Measurements from ENCODE around the gene MLNR. TPM values are rescaled to one million over a fixed set of nuclear protein-coding genes. Genes with fewer than 3 reads are reported as not detected.

Gene MLNR, protein sequence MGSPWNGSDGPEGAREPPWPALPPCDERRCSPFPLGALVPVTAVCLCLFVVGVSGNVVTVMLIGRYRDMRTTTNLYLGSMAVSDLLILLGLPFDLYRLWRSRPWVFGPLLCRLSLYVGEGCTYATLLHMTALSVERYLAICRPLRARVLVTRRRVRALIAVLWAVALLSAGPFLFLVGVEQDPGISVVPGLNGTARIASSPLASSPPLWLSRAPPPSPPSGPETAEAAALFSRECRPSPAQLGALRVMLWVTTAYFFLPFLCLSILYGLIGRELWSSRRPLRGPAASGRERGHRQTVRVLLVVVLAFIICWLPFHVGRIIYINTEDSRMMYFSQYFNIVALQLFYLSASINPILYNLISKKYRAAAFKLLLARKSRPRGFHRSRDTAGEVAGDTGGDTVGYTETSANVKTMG
- total RNA-seq: 0.18 TPM in 1 of 3 replicates, not detected in the others

DNA sequence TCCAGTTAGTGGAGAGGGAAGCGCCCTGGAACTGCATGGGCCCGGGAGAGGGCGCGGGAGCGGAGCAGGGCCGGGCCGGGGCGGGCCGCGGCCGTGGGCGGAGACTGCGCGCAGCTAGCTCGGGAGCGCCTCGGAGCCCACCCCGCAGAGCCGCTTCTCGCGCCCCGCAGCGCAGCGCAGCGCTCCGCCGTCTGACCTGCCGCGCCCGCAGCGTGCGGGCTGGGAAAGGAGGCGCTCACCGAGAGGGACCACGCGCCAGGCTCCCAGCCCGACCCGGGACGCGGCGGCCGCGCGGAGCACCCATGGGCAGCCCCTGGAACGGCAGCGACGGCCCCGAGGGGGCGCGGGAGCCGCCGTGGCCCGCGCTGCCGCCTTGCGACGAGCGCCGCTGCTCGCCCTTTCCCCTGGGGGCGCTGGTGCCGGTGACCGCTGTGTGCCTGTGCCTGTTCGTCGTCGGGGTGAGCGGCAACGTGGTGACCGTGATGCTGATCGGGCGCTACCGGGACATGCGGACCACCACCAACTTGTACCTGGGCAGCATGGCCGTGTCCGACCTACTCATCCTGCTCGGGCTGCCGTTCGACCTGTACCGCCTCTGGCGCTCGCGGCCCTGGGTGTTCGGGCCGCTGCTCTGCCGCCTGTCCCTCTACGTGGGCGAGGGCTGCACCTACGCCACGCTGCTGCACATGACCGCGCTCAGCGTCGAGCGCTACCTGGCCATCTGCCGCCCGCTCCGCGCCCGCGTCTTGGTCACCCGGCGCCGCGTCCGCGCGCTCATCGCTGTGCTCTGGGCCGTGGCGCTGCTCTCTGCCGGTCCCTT, at the start of gene MLNR:
TSS of gene MLNR (plus strand) at position 303 of the 820 bp plus-strand sequence. CDS start at position 303, 0 bp downstream.
- peaks cover 14% of the 10 kb centered on the region for H3K4me1 Mint-ChIP-seq
- no peak within 1 kb of the TSS for H3K27ac Mint-ChIP-seq
- TF ChIP-seq, protein P1, sequence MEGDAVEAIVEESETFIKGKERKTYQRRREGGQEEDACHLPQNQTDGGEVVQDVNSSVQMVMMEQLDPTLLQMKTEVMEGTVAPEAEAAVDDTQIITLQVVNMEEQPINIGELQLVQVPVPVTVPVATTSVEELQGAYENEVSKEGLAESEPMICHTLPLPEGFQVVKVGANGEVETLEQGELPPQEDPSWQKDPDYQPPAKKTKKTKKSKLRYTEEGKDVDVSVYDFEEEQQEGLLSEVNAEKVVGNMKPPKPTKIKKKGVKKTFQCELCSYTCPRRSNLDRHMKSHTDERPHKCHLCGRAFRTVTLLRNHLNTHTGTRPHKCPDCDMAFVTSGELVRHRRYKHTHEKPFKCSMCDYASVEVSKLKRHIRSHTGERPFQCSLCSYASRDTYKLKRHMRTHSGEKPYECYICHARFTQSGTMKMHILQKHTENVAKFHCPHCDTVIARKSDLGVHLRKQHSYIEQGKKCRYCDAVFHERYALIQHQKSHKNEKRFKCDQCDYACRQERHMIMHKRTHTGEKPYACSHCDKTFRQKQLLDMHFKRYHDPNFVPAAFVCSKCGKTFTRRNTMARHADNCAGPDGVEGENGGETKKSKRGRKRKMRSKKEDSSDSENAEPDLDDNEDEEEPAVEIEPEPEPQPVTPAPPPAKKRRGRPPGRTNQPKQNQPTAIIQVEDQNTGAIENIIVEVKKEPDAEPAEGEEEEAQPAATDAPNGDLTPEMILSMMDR (IDR thresholded peaks at IDR 0.05; ENCODE audit: unreplicated experiment): no peak
- peaks cover 91% of the 10 kb centered on the region for H3K27me3 Mint-ChIP-seq (ENCODE audit: low read depth)
- peak within 1 kb of the TSS; percentile 58 for H3K4me3 Mint-ChIP-seq
- peak in 1 of 2 experiments; percentile 56 for DNase-seq (ENCODE audit: low spot score in 2 of 2, unreplicated experiment in 2 of 2)
- no peaks in the 10 kb centered on the region for H3K36me3 Mint-ChIP-seq
- no peaks in the 10 kb centered on the region for H3K9me3 Mint-ChIP-seq

DNA sequence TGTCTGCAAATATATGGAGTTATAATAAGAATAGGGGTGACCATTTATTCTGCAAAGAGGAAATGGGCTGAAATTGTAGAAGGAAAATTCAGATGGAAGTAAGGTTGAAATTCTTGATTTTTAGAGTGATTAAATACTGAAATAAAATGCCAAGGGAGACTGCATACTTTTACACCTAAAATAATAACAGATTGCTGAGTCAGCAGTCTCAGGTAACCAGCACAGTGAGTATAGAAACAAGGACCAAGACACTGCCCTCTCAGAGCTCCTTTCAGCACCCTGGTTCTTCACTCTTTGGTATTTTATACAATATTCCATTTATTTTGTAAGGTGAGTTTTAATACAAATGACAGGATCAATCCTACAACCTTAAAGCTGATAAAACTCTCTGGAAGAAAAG, 48.8 kb upstream of the MLNR start:
- TF ChIP-seq, protein P1 (IDR thresholded peaks at IDR 0.05; ENCODE audit: unreplicated experiment): no peak
- peaks cover 32% of the 10 kb centered on the region for H3K36me3 Mint-ChIP-seq
- H3K9me3 Mint-ChIP-seq: no peaks in the 10 kb centered on the region
- no peak overlapping the region for H3K4me3 Mint-ChIP-seq
- H3K4me1 Mint-ChIP-seq: no peaks in the 10 kb centered on the region
- no peak overlapping the region for H3K27ac Mint-ChIP-seq
- DNase-seq (ENCODE audit: low spot score in 2 of 2, unreplicated experiment in 2 of 2): no peak
- H3K27me3 Mint-ChIP-seq (ENCODE audit: low read depth): no peaks in the 10 kb centered on the region

DNA sequence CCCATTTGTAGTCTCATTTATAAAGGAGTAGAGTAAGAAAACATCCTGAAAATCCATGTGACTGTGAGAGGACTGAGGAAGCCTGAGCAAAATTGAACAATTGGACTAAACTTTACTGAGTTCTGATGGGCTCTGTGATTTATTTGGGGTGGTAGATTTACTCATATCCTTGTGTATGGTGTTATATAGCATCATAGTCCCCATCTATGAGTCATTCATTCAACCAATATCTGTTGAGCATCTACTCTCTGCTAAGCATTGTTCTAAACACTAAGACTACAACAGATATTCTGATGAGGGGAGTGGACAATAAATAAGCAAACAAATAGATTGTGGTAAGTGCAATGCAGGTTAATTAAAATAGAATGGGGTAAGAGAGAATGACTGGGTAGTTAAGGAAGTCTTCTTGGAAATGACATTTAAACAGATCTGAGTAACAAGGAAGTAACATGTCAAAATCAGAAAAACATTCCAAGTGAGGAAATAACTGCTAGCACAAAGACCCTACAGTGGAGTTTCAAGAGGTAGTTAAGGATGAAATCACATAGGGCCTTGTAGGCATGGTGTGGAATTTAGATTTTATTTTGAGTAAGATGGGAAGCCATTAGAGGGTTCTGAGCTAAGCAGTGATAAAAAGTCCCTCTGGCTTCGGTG, 36.3 kb upstream of the MLNR start:
- Mint-ChIP-seq H3K27ac (no peak overlapping the region), H3K4me1 (no peaks in the 10 kb centered on the region), H3K27me3 (ENCODE audit: low read depth) (no peaks in the 10 kb centered on the region), H3K4me3 (no peak overlapping the region), H3K36me3 (peaks cover 47% of the 10 kb centered on the region), H3K9me3 (no peaks in the 10 kb centered on the region)
- TF ChIP-seq, protein P1 (IDR thresholded peaks at IDR 0.05; ENCODE audit: unreplicated experiment): no peak
- no peak for DNase-seq (ENCODE audit: low spot score in 2 of 2, unreplicated experiment in 2 of 2)

DNA sequence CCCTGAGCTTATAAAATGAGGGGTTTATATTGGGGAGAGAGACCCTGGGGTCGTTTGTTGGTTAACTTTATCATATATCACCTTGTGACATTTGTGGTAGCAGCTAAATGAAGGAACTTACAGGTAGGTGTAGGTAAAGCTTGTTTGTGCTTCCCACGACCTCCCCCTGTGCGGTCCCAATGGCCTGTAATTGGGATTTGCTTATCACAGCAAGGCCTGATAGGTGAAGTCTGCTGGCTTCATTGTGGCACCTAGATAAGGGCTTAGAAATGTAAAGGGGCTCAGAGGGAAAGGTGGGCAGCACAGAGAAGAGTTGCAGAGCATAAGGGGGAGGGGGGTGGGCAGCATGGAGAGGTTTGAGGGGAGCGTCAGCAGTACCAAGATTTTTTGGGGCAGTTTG, 35.5 kb upstream of the MLNR start:
- no peaks in the 10 kb centered on the region for H3K27me3 Mint-ChIP-seq (ENCODE audit: low read depth)
- peaks cover 43% of the 10 kb centered on the region for H3K36me3 Mint-ChIP-seq
- DNase-seq (ENCODE audit: low spot score in 2 of 2, unreplicated experiment in 2 of 2): no peak

DNA sequence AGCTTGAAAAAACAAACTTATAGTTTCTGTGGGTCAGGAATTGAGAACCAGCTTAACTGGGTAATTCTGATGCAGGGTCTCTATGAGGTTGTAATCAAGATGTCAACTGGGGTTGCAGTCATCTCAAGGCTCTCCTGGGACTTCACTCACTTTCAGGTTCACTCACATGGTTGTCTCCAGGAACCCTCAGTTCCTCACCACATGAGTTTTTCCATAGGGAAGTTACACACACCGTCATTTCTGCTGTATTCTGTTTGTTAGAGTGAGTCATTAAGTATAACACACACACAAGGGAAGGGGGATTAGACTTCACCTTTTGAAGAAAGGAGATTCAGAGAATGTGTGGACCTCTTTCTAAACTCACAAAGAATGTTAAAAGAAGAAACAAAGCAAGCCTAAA, 34.9 kb upstream of the MLNR start:
- Mint-ChIP-seq H3K4me1 (no peaks in the 10 kb centered on the region), H3K9me3 (no peaks in the 10 kb centered on the region), H3K27ac (no peak overlapping the region), H3K4me3 (no peak overlapping the region), H3K27me3 (ENCODE audit: low read depth) (no peaks in the 10 kb centered on the region), H3K36me3 (peaks cover 40% of the 10 kb centered on the region)
- TF ChIP-seq, protein P1 (IDR thresholded peaks at IDR 0.05; ENCODE audit: unreplicated experiment): no peak
- DNase-seq (ENCODE audit: low spot score in 2 of 2, unreplicated experiment in 2 of 2): no peak

More for the DNA sequence above, 35.5 kb upstream of the MLNR start:
- H3K27ac Mint-ChIP-seq: no peak overlapping the region
- no peaks in the 10 kb centered on the region for H3K9me3 Mint-ChIP-seq
- H3K4me1 Mint-ChIP-seq: no peaks in the 10 kb centered on the region
- TF ChIP-seq, protein P1 (IDR thresholded peaks at IDR 0.05; ENCODE audit: unreplicated experiment): no peak
- no peak overlapping the region for H3K4me3 Mint-ChIP-seq
